ENCODE measurements around the gene ELAVL2. TPM values are rescaled to one million over a fixed set of nuclear protein-coding genes. Genes with fewer than 3 reads are reported as not detected.

ELAVL2 gene
- total RNA-seq, 1 donor from 2014 or later = 31.3 TPM

GRCh38 chr9:23740531-23740930 lies 85.5 kb downstream of the ELAVL2 start:
- Mint-ChIP-seq H3K4me3 (no peak overlapping the region), H3K9me3 (no peaks in the 10 kb centered on the region), H3K27ac (ENCODE audit: unreplicated experiment) (peak overlapping the region; percentile 52), H3K4me1 (peaks cover 15% of the 10 kb centered on the region), H3K36me3 (ENCODE audit: low read depth) (no peaks in the 10 kb centered on the region), H3K27me3 (ENCODE audit: low read depth) (no peaks in the 10 kb centered on the region)
- no peak for DNase-seq (ENCODE audit: low read depth, low spot score)
- no peak for TF ChIP-seq CTCF (conservative IDR thresholded peaks at IDR 0.05)

- Mint-ChIP-seq H3K4me3 (no peak overlapping the region), H3K27ac (ENCODE audit: unreplicated experiment) (no peak overlapping the region), H3K36me3 (ENCODE audit: low read depth) (no peaks in the 10 kb centered on the region), H3K27me3 (ENCODE audit: low read depth) (no peaks in the 10 kb centered on the region), H3K4me1 (peaks cover 15% of the 10 kb centered on the region), H3K9me3 (no peaks in the 10 kb centered on the region)
- no peak for DNase-seq (ENCODE audit: low read depth, low spot score)
- TF ChIP-seq CTCF (conservative IDR thresholded peaks at IDR 0.05) = no peak
Measured at GRCh38 chr9:23739753-23740152, 86.3 kb downstream of the ELAVL2 start.

- Mint-ChIP-seq H3K4me1 (peaks cover 22% of the 10 kb centered on the region), H3K27ac (ENCODE audit: unreplicated experiment) (no peak overlapping the region), H3K27me3 (ENCODE audit: low read depth) (no peaks in the 10 kb centered on the region), H3K4me3 (no peak overlapping the region), H3K9me3 (no peaks in the 10 kb centered on the region), H3K36me3 (ENCODE audit: low read depth) (no peaks in the 10 kb centered on the region)
- TF ChIP-seq CTCF (conservative IDR thresholded peaks at IDR 0.05) = no peak
- no peak for DNase-seq (ENCODE audit: low read depth, low spot score)
Measured at GRCh38 chr9:23736293-23736692, 89.7 kb downstream of the ELAVL2 start.

GRCh38 chr9:23733495-23734078 lies 92.5 kb downstream of the ELAVL2 start:
- TF ChIP-seq CTCF (conservative IDR thresholded peaks at IDR 0.05) = no peak
- Mint-ChIP-seq H3K4me1 (peaks cover 18% of the 10 kb centered on the region), H3K4me3 (no peak overlapping the region), H3K9me3 (no peaks in the 10 kb centered on the region), H3K27ac (ENCODE audit: unreplicated experiment) (no peak overlapping the region), H3K27me3 (ENCODE audit: low read depth) (no peaks in the 10 kb centered on the region), H3K36me3 (ENCODE audit: low read depth) (no peaks in the 10 kb centered on the region)
- DNase-seq (ENCODE audit: low read depth, low spot score) = no peak

- no peaks in the 10 kb centered on the region for H3K9me3 Mint-ChIP-seq
- no peak for DNase-seq (ENCODE audit: low read depth, low spot score)
- H3K27me3 Mint-ChIP-seq (ENCODE audit: low read depth) = no peaks in the 10 kb centered on the region
- TF ChIP-seq CTCF (conservative IDR thresholded peaks at IDR 0.05) = no peak
- no peak overlapping the region for H3K27ac Mint-ChIP-seq (ENCODE audit: unreplicated experiment)
- no peak overlapping the region for H3K4me3 Mint-ChIP-seq
- no peaks in the 10 kb centered on the region for H3K36me3 Mint-ChIP-seq (ENCODE audit: low read depth)
- peaks cover 13% of the 10 kb centered on the region for H3K4me1 Mint-ChIP-seq
Measured at GRCh38 chr9:23731353-23731752, 94.7 kb downstream of the ELAVL2 start.

Data from neural crest cell (in vitro differentiated cells).